GM12874 (cell line): ENCODE results near the gene IREB2.

Experiments used
- CTCF ChIP-seq: IDR thresholded peaks from 2 replicates; pipeline ENCODE4 v1.5.1; 2011; ENCODE audit warnings: low read depth, mild to moderate bottlenecking, control low read depth, low read length, moderate library complexity; ENCODE audit not compliant: insufficient read depth

IREB2 gene

GRCh38 chr15:78524230-78524629 lies 86.2 kb downstream of the IREB2 start:
- TF ChIP-seq CTCF = no peak

- TF ChIP-seq CTCF = no peak
These were observed 89.3 kb downstream of the IREB2 start for GRCh38 chr15:78527325-78527724.

- no peak for TF ChIP-seq CTCF
These were observed 95.3 kb downstream of the IREB2 start for GRCh38 chr15:78533331-78533730.

- TF ChIP-seq CTCF = no peak
These were observed 98.1 kb downstream of the IREB2 start for GRCh38 chr15:78536134-78536533.

- no peak for TF ChIP-seq CTCF
These were observed 99.4 kb downstream of the IREB2 start for GRCh38 chr15:78537266-78537905.

GRCh38 chr15:78538358-78538757 lies 100.3 kb downstream of the IREB2 start:
- TF ChIP-seq CTCF = no peak

- peak; percentile 17; the same call in 1 of the 2 replicates for TF ChIP-seq CTCF
These were observed 102.3 kb downstream of the IREB2 start, which contains the start of gene PSMA4 for GRCh38 chr15:78540141-78540870. Gene PSMA4, plus strand, starts transcription at chr15:78540444. Its CDS starts 1,484 bp downstream, at chr15:78541928.
